Endothelial cell of umbilical vein (primary cell): ENCODE measurements around the gene TM9SF2. TPM values are rescaled to one million over a fixed set of nuclear protein-coding genes. Genes with fewer than 3 reads are reported as not detected.

ENCODE experiments used
- BruUV-seq: library from RNA; stranded (reverse); fragments of 400-500 nt; replicated peaks from 2 replicates; lab custom pipeline; 2021; lab: Mats Ljungman, UMichigan
- CTCF ChIA-PET: fragments of 300-600, 350-600 bp; sonication (Branson Sonifier 250); formaldehyde crosslinking; loops from one replicate; lab custom pipeline; 2021; ENCODE audit warnings: antibody characterized with exemption, inconsistent platforms; lab: Charles Lee
- POLR2A ChIA-PET: fragments of 300-600, 350-600 bp; sonication (Branson Sonifier 250); formaldehyde crosslinking; loops from one replicate; lab custom pipeline; 2021; ENCODE audit warnings: antibody characterized with exemption, inconsistent platforms; lab: Charles Lee
- DNase-seq: peaks from one replicate; pipeline ENCODE4 v3.0.0-alpha.2; 2011; ENCODE audit warnings: low read depth, low spot score
- FAIRE-seq: peaks from 2 replicates; lab custom pipeline; 2011; peaks lifted over from hg19 to GRCh38; lab: Jason Lieb, UNC
- H2AFZ ChIP-seq: 2 replicates; pipeline ENCODE4 v1.6.0; 2012; ENCODE audit warnings: low read depth, low read length, control low read depth, inconsistent platforms
- H3K27ac ChIP-seq: 2 replicates; pipeline ENCODE4 v1.5.1; 2011; ENCODE audit warnings: low read depth, mild to moderate bottlenecking, control low read depth, low read length, moderate library complexity; ENCODE audit not compliant: insufficient read depth
- H3K27me3 ChIP-seq, 2 experiments: 2 replicates each; pipeline versions ENCODE4 v1.6.0 to v1.6.1; 2011; ENCODE audit warnings: low read length in 2 of 2, mixed read lengths in 1 of 2; ENCODE audit not compliant: control insufficient read depth in 2 of 2, insufficient read depth in 2 of 2
- H3K36me3 ChIP-seq, 2 experiments: 2 replicates in 1 of 2; 3 replicates in 1 of 2; pipeline ENCODE4 v1.5.1; 2011; ENCODE audit warnings: low read length in 2 of 2, mild to moderate bottlenecking in 1 of 2, moderate library complexity in 1 of 2; ENCODE audit not compliant: control insufficient read depth in 2 of 2, insufficient read depth in 2 of 2; ENCODE audit errors: extremely low read depth in 1 of 2
- H3K4me1 ChIP-seq: 3 replicates; pipeline ENCODE4 v1.5.1; 2011; ENCODE audit warnings: mild to moderate bottlenecking, low read length; ENCODE audit not compliant: control insufficient read depth, insufficient read depth; ENCODE audit errors: extremely low read depth
- H3K4me2 ChIP-seq: 2 replicates; pipeline ENCODE4 v1.6.1; 2011; ENCODE audit warnings: low read length, control low read depth, mixed read lengths; ENCODE audit not compliant: insufficient read depth
- H3K4me3 ChIP-seq, 3 experiments: fragments of 200-600 bp in 1 of 3; sonication (generic), shearing (Covaris generic) in 1 of 3; replicated peaks in 1 of 3; 2 replicates each; pipeline ENCODE4 v1.5.1; 2011 to 2016; ENCODE audit warnings: control low read depth in 3 of 3, low read length in 3 of 3, mild to moderate bottlenecking in 2 of 3, inconsistent platforms in 1 of 3, low read depth in 1 of 3, moderate library complexity in 1 of 3; ENCODE audit not compliant: insufficient read depth in 1 of 3
- H3K79me2 ChIP-seq: 2 replicates; pipeline ENCODE4 v1.6.0; 2012; ENCODE audit warnings: low read length, inconsistent platforms; ENCODE audit not compliant: control insufficient read depth, insufficient read depth
- H3K9ac ChIP-seq: replicated peaks from 2 replicates; pipeline ENCODE3; 2011; ENCODE audit warnings: low read length, control low read depth; ENCODE audit not compliant: insufficient read depth; ENCODE audit errors: extremely low read depth
- H3K9me1 ChIP-seq: replicated peaks from 3 replicates; pipeline ENCODE4 v1.6.0; 2011; ENCODE audit warnings: mild to moderate bottlenecking, low read length; ENCODE audit not compliant: control insufficient read depth, insufficient read depth; ENCODE audit errors: extremely low read depth
- H3K9me3 ChIP-seq: replicated peaks from 2 replicates; pipeline ENCODE4 v1.5.1; 2012; ENCODE audit warnings: low read length, inconsistent platforms; ENCODE audit not compliant: control insufficient read depth, insufficient read depth
- H4K20me1 ChIP-seq: replicated peaks from 2 replicates; pipeline ENCODE3; 2011; ENCODE audit warnings: mild to moderate bottlenecking, low read length; ENCODE audit not compliant: control insufficient read depth, insufficient read depth; ENCODE audit errors: extremely low read depth
- EZH2 ChIP-seq: IDR thresholded peaks from 2 replicates; pipeline ENCODE4 v1.6.1; 2012; ENCODE audit warnings: borderline replicate concordance, low read depth, mild to moderate bottlenecking, moderate library complexity, low read length, inconsistent platforms; ENCODE audit not compliant: severe bottlenecking
- FOS ChIP-seq: IDR thresholded peaks from 2 replicates; pipeline ENCODE4 v1.6.1; 2011; ENCODE audit warnings: mild to moderate bottlenecking, low read length, moderate library complexity, borderline replicate concordance; ENCODE audit not compliant: insufficient read depth
- GATA2 ChIP-seq: IDR thresholded peaks from 2 replicates; pipeline ENCODE4 v1.7.0; 2011; ENCODE audit warnings: low read depth, mild to moderate bottlenecking, moderate library complexity, mixed read lengths, low read length; ENCODE audit not compliant: insufficient read length, insufficient read depth
- JUN ChIP-seq: IDR thresholded peaks from 2 replicates; pipeline ENCODE4 v1.6.1; 2011; ENCODE audit warnings: borderline replicate concordance, low read depth; ENCODE audit not compliant: insufficient read length, insufficient read depth
- MAX ChIP-seq: IDR thresholded peaks from 2 replicates; pipeline ENCODE4 v1.6.1; 2011; ENCODE audit not compliant: insufficient read depth, insufficient read length
- MYC ChIP-seq: IDR thresholded peaks from one replicate; pipeline ENCODE4 v1.6.1; 2011; ENCODE audit warnings: mild to moderate bottlenecking, low read depth, low read length
- POLR2A ChIP-seq: IDR thresholded peaks from 2 replicates; pipeline ENCODE4 v1.6.1; 2012; ENCODE audit warnings: low read depth, mild to moderate bottlenecking, control low read depth, low read length
- POLR2AphosphoS5 ChIP-seq: IDR thresholded peaks from 2 replicates; pipeline ENCODE4 v1.6.1; 2012; ENCODE audit warnings: low read depth, mild to moderate bottlenecking, control low read depth, low read length, moderate library complexity; ENCODE audit not compliant: insufficient read depth
- dilution Hi-C: fragments of 300-500 bp; cut with MboI; formaldehyde crosslinking; loops from one replicate; pipeline ENCODE4 v1.15.0; 2019; ENCODE audit warnings: low sequenced_read_pairs; ENCODE audit not compliant: extremely low pct_ligation_motif_present
- intact Hi-C: fragments of 100-400 bp; cut with micrococcal nuclease; formaldehyde crosslinking; loops from one replicate; pipeline ENCODE4 v1.10.0; 2022
- polyA plus RNA-seq, 4 experiments: library from polyadenylated mRNA; depleted of rRNA in 3 of 4; stranded (reverse) in 3 of 4; unstranded in 1 of 4; fragments of >200 nt; gene quantifications; 2 replicates each; pipeline versions ENCODE4 v1.2.1 to v1.2.3, GENCODE V29; 2011 to 2012; ENCODE audit warnings: missing spikeins in 1 of 4
- total RNA-seq: library from RNA; stranded (reverse); gene quantifications from 2 replicates; pipeline ENCODE4 v1.2.3, GENCODE V29; 2021
- TF ChIP-seq, protein P1 (sequence below), 2 donors: IDR thresholded peaks; 1 replicate in 1 of 2; 2 replicates in 1 of 2; pipeline ENCODE4 v1.5.1; 2011; ENCODE audit warnings: low read length in 2 of 2, mild to moderate bottlenecking in 2 of 2, moderate library complexity in 2 of 2, control low read depth in 1 of 2, inconsistent platforms in 1 of 2, low read depth in 1 of 2; ENCODE audit not compliant: insufficient read depth in 1 of 2; ENCODE audit errors: extremely low read depth in 1 of 2

TM9SF2 gene
- total and polyA plus RNA-seq, 2 donors (not counting 3 experiments of a cell fraction or from before 2014, with no cell fraction given), result 76.0 to 90.0 TPM

DNA sequence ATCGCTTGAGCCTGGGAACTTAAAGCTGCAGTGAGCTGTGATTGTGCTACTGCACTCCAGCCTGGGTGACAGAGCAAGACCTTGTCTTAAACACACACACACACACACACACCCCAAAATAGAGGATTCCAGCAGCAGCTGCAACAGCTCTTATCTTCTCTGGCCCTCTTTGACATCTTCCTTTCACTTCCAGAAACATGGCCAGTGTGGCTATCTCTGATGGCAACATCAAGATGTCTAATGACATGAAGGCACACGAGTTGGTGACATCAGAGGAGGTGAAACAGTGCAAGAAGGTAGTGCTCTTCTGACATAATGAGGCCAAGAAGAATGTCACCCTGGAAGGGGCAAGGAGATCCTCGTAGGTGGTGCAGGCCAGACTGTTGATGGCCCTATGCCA lies 81.2 kb downstream of the TM9SF2 start:
- Histone ChIP-seq H3K9ac (no peak overlapping the region), H3K27me3 (peaks cover 0 to 9% of the 10 kb centered on the region in 2 experiments), H3K9me1 (no peaks in the 10 kb centered on the region), H4K20me1 (no peaks in the 10 kb centered on the region), H3K9me3 (no peaks in the 10 kb centered on the region), H2AFZ (no peak overlapping the region), H3K79me2 (no peaks in the 10 kb centered on the region), H3K4me2 (no peak overlapping the region), H3K4me1 (no peaks in the 10 kb centered on the region), H3K27ac (no peak overlapping the region), H3K36me3 (no peaks in the 10 kb centered on the region), H3K4me3 (no peak overlapping the region)
- POLR2A ChIA-PET, result no interaction called here
- dilution Hi-C loops (no loop called here), intact Hi-C loops (no loop called here)
- BruUV-seq, result no TSS peak
- CTCF ChIA-PET, result no interaction called here
- no peak for FAIRE-seq
- no peak for DNase-seq
- TF ChIP-seq POLR2AphosphoS5, result no peak
- TF ChIP-seq POLR2A, result no peak
- no peak for TF ChIP-seq MYC
- no peak for TF ChIP-seq FOS
- no peak for TF ChIP-seq JUN
- TF ChIP-seq GATA2, result no peak
- TF ChIP-seq MAX, result no peak
- TF ChIP-seq, protein P1, sequence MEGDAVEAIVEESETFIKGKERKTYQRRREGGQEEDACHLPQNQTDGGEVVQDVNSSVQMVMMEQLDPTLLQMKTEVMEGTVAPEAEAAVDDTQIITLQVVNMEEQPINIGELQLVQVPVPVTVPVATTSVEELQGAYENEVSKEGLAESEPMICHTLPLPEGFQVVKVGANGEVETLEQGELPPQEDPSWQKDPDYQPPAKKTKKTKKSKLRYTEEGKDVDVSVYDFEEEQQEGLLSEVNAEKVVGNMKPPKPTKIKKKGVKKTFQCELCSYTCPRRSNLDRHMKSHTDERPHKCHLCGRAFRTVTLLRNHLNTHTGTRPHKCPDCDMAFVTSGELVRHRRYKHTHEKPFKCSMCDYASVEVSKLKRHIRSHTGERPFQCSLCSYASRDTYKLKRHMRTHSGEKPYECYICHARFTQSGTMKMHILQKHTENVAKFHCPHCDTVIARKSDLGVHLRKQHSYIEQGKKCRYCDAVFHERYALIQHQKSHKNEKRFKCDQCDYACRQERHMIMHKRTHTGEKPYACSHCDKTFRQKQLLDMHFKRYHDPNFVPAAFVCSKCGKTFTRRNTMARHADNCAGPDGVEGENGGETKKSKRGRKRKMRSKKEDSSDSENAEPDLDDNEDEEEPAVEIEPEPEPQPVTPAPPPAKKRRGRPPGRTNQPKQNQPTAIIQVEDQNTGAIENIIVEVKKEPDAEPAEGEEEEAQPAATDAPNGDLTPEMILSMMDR (IDR thresholded peaks at IDR 0.05; ENCODE audit: extremely low read depth in 1 of 2, insufficient read depth in 1 of 2, low read depth in 1 of 2, low read length in 2 of 2), result no peak
- TF ChIP-seq EZH2, result no peak
